ENCODE results near the gene MFSD12.

MFSD12 gene

DNA sequence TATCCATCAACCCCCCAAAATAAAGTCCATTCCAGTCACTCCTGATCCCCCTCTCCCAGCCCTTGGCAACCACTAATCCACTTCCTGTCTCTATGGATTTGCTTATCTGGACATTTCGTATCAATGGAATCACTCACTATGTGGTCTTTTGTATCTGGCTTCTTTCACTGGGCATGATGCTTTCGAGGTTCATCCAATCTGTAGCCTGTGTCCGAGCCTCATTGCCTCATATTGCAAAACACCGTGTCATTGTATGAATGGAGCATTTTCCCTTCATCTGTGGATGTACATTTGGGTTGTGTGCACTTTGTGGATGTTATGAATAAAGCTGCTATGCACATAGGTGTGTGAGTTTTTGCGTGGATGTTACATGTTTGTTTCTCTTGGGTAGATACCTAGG is 52.7 kb downstream of the MFSD12 start:
- no peak for DNase-seq

DNA sequence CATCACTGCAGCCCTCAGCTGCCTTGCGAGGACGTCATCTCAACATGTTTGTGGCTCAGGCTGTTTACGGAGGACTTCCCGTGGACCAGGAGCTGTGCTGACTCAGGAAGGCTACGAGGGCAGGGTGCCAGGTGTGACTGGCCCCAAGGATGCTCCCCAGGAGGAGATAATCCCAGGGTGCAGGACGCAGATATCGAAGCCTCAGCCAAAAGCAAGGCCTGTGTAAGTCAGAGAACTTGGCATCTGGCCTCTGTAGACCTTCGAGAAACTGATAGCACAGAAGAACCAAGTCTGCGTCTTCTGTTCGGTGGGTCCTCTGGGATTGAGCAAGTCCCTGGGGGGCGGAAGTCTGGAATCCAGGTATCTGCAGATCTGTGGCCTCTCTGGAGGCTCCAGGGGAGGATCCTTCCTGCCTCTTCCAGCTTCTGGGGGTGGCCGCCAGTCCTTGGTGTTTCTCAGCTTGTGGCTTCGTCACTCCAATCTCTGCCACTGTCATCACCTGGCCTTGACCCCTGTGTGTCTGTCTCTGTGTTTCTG is 54.3 kb downstream of the MFSD12 start:
- no peak for DNase-seq

DNA sequence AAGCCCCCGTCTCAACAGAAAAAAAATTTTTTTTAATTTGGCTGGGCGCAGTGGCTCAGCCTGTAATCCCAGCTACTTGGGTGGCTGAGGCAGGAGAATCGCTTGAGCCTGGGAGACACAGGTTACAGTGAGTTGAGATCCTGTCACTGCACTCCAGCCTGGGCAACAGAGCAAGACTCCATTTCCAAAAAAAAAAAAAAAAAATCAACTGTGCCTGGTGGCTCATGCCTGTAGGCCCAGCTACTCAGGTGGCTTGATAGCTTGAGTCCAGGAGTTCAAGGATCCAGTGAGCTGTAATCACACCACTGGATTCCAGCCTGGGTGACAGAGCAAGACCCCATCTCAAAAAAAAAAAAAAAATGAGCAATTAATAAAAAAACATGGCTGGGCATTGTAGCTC is 55.6 kb downstream of the MFSD12 start:
- DNase-seq = no peak

DNA sequence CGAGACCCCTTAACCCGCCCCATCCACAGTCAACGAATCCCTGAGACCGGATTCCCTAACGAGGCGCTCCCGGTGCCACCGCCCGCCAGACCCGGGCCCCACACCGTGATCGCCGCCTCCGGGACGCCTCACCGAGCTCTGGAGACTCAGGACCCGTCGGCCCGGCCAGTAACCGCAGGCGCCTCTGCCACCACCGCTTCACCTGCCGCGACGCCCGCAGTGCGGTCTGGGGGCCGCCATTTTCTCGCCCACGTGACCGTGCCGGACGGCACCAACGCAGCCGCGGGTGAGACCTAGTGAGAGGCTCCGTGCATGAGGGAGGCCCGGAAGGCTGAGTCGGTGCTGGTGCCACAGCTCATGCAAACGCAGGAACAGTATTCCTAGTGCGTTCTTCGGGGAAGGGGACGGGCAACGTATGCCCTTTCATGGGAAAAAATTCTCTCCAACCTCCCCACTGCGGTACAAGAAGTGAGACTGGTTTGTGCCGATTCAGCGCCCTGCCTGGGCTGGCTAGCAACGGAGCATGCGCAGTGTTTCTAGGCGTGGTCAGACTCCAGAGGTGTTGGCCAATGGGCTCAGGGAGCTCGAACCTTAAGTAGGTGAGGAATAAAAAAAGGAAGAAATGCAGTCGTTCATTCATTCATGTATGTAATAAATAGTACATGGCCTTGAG is 56.8 kb downstream of the MFSD12 start, which contains the start of gene DOHH:
Gene DOHH (minus strand): TSS at position 246 of the 673 bp plus-strand sequence. CDS start 3,860 bp downstream, outside the sequence.
- DNase-seq = peak; percentile 76

DNA sequence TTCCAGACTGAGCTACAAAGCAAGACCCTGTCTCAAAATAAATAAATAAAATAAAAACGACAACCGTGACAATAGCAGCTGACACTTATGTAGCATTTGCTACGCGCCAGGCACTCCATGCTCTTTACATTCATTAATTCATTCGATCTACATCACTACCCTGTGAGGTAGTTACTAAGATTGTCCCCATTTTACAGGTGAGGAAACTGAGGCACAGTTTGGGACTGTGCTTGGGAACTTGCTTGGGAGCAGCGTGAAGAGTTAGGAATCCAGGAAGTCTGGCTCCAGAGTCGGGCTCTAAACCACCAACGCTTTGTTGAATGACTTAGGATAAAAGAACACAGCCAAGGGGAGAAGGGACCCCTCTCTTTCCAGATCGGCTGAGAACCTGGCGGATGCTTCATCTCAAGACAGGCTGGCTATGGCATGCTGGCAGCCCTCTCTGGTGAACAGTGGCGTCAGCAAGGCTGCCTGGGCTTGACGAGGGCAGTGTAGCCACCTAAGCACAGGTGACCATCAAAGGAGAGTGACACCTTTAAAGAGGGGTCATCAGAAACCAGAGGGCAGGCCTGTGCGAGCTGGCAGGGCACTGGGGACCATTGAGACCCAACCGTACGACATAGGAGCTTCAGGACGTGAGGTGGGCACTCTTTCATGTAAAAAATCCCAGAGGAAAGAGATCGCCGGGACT is 57.5 kb downstream of the MFSD12 start:
- no peak for DNase-seq

DNA sequence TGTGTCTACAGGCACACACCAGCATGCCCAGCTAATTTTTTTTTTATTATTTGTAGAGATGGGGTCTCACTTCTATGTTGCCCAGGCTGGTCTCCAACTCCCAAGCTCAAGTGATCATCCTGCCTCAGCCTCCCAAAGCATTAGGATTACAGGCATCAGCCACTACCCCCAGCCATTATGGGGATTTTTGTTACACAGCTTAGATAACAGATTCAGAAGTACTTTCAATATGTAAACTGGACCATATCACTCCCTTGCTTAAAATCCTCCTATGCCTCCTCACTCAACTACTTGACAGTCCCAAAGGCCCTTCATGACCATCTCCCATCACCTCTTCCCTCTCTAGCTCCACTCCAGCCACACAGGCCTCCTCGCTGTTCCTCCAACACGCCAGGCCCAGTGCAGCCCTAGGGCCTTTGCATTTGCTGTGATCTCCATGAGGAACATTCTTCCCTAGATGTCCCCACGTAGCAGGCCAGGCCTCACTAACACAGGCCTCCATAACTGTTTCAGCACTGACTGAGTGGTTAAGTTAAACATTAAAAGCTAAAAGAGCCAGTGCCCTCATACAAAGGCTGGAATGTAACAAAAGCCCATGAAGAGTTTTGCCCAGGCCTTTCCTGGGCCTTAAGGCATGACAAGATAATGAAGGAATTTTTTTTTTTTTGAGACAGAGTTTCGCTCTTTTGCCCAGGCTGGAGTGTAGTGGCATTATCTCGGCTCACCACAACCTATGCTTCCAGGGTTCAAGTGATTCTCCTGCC is 59.4 kb downstream of the MFSD12 start:
- no peak for DNase-seq

DNA sequence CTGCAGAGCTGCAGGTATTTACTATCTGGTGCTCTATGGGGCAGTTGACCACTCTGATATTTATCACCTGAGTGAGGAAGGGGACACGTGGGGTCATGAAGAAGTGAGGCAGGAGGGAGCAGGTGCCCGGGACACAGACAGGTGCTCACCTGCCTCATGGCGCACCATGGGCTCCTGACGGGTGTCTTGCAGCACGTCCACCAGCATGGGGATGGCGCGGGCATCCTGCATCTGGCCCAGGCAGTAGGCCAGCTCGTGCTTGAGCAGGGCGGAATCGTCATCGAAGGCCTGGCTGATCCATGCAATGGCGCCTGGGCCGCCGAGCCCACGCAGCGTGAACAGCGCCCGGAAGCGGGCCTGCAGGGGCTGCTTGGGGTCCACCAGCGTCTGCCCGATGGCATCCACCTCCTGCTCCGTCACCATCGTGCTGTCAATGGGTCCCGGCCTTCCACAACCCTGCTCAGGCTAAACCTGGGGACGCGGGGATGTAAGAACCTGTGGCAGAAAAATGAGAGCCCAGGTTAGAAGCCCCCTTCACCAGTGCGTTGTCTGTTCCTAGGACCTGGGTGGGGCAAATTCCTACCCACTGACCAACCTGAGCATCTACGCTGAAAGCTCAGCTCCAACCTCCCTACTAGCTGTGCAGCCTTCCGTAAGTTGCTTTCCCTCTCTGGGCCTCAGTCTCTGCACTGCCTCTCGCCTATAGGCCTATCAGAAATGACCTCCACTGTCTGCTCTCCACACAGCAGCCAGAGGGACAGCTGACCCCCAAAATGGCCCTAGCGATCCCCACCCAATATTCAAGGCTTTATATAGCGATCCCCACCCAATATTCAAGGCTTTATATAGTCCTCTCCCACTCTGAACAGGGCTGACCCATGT is 60.8 kb downstream of the MFSD12 start:
- DNase-seq = no peak

DNA sequence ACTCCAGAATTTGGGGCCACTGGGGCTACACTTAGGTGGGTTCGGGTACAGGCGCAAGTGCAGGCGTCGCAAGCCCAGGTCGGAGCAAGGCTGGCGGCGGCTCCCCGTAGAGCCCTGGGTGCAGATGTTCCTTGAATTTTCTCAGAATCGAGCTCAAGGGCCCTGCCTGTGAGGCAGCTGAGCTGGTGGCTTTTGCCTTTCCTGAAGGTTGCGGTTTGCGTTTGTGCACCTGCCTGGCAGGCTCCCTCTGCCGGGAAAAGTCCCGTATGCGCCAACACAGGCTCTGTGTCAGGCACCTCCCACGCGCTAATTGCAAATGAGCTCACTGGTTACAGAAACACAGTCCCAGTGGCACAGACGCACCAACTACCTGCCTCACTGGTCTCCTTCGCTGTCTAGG is 62.8 kb downstream of the MFSD12 start:
- DNase-seq = no peak

Measured in NCI-H510A (cell line).